GM21528 (cell line): ENCODE data around the gene TGFBR1.
"Not testable (repeated sequence)": the region's sequence is repeated elsewhere in the genome, so short reads cannot be mapped to it uniquely, and the experiment has no call there.

Experiments
- ATAC-seq: cut with Tn5 transposase; IDR thresholded peaks from one replicate; pipeline ENCODE4 v1.9.1; 2021; ENCODE audit warnings: mild to moderate bottlenecking, moderate library complexity; ENCODE audit not compliant: unreplicated experiment, low FRiP score

Gene TGFBR1

GRCh38 chr9:99075246-99075912 is 29.5 kb upstream of the TGFBR1 start:
- ATAC-seq = no peak

- ATAC-seq = no peak
Measured at GRCh38 chr9:99076030-99076429, 28.9 kb upstream of the TGFBR1 start.

GRCh38 chr9:99076483-99077171 is 28.3 kb upstream of the TGFBR1 start:
- ATAC-seq = no peak

DNA sequence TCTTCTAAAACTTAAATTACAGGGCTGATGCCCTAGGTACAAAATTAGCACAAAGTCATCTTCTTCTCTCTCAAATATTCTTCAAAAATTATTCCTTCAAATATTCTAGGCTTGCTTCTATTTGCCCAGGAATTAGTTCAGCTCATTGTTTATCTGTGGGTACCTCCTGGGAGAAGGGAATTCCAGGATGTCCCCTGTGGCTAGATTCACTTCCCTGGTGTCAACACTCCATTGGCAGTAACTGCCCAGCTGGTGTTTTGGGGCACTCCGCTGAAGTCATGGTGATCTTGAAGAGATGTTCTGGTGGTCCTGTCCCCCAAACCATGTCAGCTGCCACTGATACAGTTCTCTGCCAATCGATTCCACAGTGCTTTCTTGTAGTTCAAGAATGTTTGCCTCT is 26.2 kb upstream of the TGFBR1 start:
- no peak for ATAC-seq

DNA sequence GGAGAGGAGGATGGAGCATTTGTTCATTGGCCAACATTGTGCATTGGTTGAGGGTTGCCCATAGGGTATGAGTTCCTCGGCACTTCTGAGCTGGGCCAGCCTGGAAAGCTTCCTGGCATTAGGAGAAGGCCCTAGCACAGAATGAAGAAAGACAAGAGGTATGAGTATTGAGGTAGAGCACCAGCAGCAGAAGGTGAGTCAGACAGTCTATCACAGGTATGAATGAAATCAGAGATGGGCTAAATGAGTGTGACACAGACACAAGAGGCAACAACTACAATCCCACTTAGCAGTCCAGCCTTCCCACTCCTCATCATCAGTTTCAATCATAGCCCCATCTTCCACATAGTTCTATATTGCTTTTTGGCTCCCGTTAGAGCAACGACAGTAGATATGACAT is 25.4 kb upstream of the TGFBR1 start:
- ATAC-seq = no peak

DNA sequence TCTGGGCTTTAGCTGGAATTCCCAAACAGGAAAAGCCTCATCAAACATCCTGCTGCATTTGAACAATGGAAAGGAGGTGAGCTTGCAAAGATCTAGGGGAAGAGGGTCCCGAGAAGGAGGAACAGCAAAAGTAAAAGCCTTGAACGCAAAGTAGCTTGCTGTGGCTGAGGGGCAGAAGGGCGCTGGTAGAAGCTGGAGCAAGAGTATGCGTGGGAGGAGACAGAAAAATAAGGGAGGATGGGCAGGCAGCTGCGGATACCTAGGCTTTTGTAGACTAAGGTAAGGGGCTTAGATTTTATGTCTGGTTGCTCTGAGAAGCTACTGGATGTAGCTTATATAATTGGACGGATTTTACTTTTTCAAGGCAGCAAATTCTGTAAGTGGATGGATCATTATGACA is 21.9 kb upstream of the TGFBR1 start:
- ATAC-seq = no peak

DNA sequence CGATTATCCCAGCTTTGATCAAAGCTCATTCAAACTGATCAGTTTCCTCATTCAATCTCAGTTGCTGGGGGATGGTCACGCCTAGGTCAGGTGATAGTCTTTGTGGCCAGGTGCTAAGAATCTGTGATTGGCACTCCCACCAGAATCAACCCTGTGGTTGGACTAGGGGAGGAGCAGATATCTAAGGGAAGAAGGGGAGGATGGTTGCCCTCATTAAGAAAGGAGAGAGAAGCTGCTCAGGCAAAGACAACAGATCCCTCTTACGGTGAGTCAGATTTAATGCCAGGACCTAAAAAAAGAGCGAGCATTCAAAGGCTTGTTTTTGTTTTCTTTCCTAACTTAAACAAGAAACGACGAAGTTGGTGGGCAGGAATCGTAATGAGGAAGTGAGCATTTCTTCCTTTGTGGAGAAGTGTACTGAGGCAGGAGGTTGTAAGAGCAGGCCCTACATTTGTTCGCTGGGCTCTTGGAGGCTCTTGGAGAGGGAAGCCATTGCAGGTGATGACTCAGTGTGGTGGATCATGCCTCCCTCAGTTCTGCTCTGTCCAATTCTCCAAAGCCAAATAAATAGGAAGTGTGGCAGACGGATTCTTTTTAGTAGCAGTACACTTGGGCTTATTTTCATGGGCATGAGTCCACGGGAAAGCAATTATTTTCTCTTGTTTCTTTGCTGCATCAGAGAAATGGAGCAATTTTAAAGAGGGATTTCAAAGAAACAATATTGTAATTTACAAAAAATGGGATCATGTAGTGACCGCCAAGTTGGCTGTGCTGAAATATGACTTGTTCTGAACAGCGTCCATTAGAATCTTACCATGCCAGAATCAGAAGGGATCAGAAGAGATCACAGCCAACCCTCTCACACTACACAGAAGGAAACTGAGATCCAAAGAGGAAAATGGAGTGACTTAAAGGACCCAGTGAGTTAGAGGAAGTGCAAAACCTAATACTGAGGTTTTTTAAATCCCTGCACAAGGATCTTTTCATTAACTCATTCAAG is 18.7 kb upstream of the TGFBR1 start:
- no peak for ATAC-seq

DNA sequence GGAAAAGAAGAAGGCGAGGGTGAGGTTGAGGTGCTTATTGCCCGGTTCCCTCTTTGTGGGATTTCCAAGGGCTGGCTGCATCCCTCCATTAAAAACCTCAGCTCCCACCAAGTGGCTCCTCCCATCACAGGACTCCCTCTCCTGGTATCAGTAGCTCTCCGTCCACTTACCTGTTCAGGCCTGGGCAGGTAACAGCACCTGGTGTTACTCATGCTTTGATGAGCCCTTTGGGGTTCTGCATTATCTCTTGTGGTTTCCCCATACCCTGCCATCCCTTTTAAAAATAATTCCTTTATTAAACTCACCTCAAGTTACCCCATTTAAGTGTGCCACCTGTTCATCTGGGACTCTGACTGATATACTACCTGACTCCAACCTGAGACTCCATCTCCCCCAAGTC is 17.5 kb upstream of the TGFBR1 start:
- ATAC-seq = no peak

- no peak for ATAC-seq
Measured at GRCh38 chr9:99090336-99091130, 14.4 kb upstream of the TGFBR1 start.

DNA sequence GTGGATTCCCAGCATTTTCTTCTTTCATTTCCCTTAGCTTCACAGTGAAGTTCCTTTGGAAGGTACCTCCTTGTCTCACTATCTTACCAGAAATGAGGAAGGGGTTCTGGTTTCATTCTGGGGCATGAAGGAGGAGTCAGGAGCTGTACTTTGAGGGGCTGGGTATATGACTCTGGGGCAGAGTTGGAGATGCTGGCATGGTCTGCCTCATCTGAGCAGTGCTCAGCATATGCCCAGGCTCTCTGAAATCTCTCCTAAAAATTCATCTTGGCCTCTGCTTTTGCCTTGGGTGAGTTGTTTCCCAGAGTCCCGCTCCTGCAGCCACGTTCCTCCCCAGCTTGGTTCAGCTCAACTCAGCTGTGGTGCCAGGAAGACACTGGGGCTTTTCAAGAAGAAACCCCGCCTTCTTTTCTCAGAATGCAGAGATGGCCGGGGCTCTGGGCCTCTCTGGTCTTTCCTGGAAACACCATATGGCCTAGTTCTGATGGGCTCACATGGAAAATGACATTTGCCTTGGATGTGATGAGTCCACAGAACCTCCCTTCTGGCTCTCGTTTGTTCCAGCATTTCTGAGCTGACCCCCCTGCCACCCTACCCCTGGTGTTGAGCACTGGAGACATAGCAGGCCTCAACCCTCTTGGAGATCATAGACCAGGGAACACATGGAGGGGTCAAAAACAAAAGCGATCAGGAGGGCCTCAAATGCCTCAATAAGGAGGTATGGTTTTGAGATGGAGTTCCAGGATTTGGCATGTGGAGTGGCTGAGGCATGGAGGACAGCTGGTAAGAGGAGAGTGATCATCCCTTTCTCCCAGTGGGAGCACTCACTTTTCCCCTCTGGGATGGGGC is 12.0 kb upstream of the TGFBR1 start:
- no peak for ATAC-seq

GRCh38 chr9:99093492-99093791 is 11.5 kb upstream of the TGFBR1 start:
- no peak for ATAC-seq

GRCh38 chr9:99095565-99095964 is 9.3 kb upstream of the TGFBR1 start:
- ATAC-seq = no peak

DNA sequence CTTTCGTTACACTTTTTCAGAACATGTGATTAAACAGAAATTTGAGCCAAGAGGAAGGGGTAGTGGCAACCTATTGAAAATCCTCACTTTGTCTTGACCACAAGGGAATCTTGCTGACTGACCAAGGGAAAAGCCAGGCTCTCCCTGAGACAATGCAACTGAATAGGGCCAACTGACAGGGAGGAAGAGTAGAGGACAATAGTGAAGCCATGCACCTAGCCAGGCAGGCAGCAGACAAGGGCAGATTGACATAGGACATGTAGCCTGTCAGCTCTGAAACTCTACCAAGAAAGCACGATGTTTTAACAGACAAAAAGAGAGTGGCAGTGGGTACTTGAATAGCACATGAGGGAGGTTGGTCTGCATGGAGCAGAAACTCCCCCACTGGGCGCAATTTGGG is 8.5 kb upstream of the TGFBR1 start:
- no peak for ATAC-seq

DNA sequence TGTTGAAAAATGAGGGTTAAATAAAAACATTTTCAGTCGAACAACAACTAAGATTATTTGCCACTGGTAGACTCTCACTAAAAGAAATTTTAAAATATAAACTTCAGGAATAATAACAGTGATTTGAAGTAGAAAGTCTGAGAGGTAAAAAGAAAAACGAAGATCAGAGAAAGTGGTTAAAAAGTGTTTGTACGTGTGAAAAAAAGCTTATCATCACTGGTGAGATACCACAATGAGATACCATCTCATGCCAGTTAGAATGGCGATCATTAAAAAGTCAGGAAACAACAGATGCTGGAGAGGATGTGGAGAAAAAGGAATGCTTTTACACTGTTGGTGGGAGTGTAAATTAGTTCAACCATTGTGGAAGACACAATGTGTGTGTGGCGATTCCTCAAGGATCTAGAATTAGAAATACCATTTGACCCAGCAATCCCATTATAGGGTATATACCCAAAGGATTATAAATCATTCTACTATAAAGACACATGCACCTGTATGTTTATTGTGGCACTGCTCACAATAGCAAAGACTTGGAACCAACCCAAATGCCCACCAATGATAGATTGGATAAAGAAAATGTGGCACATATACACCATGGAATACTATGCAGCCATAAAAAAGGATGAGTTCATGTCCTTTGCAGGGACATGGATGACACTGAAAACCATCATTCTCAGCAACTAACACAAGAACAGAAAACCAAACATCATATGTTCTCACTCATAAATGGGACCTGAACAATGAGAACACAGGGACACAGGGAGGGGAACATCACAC is 4.9 kb upstream of the TGFBR1 start:
- not testable (repeated sequence) for ATAC-seq

GRCh38 chr9:99101271-99101670 is 3.6 kb upstream of the TGFBR1 start:
- ATAC-seq = no peak

DNA sequence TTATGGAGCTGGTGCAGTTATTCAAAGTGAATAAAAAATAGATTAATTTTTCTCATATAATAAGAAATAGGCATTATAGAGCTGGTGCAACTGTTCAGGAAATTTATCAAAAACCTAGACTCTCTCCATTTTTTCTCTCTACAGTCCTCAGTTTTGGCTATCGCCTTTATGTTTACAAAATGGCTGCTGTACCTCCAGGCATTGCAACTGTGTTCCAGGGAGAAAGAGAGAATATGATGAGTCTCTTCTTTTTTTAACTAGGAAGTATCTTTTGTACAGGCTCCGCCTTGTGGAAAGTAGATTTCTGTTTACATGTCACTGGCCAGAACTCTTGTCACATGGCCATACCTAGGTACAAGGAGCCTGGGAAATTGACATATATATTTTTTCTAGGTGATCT is 3.1 kb upstream of the TGFBR1 start:
- no peak for ATAC-seq

DNA sequence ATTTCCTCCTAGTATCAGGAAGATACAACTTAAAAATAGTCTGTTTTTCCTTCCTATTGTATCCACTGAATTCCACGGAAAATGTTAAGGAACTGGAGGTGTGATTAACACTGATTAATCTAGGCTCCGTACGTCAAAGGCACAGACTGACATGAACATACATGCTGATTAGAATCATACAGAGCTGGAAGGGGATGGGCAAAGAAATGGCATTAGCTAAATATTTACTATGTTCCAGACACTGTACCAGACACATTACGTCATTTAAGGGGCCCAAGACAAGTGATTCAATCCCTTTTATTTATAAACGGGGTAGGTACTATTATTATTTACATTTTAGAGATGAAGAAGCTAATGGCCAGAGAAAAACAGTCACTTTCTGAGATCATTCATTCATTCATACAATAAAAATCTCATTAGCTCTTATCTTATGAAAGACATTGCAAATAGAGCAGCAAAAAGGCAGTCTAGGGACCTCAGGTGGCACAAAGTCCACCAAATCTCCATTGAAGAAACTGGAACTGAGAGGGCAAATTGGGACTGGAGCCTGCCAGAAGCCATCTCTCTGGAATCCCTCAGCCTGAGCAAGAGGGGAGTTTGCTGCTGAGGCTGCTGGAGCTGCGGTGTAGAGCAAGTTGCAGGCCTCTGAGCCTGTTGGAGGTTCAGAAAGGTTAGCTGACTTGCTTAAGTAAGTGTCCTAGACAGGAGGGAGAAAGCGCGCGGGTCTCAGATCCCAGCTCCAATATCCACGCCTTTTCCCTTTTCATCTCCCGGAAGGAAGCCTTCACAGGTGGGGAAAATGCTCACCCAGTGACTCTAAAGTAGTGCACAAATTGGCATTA is 1.6 kb upstream of the TGFBR1 start:
- no peak for ATAC-seq

- ATAC-seq = no peak
Measured at GRCh38 chr9:99103901-99104458, 933 bp upstream of the TGFBR1 start.
